ENCODE measurements around the gene FHL1.
"Not testable (repeated sequence)": the region's sequence is repeated elsewhere in the genome, so short reads cannot be mapped to it uniquely, and the experiment has no call there.

The FHL1 gene

DNA sequence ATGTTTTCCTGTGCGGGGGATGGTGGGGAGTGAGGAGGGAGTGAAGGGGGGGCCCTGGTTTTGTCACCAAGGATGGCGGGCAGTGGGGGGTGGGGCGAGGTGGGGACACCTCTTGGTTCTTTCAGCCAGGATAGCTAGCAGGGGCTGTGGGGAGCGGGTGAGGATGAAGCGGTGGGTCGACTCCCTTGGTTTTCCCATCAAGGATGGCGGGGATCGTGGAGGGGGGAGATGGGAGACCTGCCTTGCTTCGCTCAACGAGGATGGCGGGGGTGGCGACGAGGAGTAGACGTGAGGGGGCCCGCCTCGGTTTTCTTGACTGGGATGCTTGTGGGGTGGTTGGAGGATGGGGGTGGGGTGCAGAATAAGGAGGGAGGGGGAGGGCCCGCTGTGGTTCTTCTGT is 643 bp downstream of the FHL1 start:
- peak; percentile 32 for DNase-seq

DNA sequence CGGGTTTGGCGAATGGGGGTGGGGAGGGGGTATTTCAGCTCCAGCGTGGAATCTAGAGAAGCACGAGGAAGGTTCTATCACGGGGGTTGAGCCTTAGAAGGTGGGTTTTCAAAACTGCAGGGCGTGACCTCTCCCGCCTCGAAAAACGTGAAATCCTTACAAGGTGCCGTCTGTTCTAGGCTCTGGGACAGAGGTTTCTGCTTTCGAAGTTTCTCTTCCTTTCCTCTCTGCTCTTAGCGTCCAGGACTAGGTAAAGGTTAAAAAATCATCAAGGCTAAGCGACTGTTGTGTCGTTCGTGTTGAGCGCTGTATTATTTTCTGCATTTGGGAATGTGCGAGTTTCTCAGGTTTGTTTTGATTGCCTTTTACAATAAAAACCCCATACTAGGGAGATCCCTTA is 1.1 kb downstream of the FHL1 start:
- no peak for DNase-seq

DNA sequence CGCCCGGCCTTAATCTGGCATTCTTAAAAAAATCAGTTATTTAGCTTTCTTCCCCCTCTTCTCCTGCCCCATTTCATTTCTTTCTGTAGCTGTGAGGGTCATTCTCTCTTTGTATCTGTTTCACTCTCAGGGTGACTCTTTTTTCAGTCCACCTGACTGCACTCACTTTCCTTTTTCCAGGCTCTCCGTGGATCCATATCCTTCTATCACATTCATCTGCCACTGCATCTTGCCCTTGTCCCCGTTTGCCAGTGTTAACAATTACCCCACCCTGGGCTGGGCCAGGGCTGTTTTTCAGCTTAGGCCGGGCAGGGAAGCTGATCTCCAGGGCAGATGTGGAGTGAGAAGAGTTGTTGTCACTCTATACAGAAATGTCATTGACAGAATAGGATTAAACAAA is 7.7 kb downstream of the FHL1 start:
- DNase-seq, result no peak

DNA sequence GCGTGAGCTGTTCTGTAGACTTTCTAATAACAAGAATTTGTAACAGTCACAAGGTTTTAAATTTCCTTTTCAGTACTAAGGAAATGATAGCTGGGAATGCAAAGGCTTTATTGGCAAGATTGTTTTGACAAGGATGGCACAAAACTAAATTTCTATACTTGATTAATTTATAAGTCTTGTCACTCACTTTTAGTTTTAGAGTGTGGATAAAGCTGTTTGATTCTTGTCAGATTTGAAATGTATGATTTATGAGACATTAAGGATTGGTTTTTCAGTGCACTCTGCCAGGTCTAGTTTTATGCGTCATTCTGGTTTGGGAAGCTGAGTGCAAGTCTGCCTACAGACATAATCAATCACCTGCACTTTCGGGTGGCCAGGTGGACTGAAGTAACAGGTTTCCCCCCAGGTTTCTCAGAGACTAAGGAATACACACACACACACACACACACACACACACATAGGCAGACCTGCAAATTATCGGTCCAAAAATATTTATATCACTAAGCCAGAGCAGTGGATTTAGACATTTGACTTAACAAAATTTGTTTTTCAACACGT is 9.3 kb downstream of the FHL1 start:
- DNase-seq, result no peak

DNA sequence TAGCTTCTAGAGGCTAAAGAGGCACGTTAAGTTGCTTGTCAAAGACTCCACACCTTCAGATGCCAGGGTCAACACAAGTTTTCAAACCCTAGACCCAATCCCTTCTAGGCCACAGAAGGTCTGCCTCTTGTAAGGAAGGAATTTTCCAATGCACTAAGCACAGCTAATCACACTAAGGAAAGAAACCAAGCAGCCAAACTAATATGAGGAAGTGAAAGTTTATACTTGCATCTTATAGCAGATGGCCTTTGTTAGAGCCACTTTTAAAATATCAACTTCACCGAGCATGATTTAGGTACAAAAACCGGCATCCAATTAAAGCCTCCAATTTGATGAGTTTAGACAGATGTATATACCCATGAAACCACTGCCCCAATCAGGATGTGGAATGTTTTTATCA is 9.9 kb downstream of the FHL1 start:
- no peak for DNase-seq

DNA sequence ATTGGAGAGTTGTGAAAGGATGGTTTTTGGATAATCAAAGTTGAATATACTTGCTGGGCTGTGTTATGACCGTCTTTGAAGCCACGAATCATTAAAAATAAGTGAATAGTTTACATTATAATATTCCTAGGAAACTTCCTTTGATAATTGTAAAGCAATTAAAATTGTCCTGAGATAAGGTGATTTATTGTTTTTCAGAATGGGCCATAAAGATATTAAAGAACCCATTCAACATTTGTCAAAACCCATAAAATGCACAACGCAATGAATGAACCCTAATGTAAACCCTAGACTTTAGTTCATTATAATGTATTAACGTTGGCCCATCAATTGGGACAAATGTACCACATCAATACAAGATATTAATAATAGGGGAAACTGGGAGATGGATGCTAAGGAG is 11.4 kb downstream of the FHL1 start:
- no peak for DNase-seq

DNA sequence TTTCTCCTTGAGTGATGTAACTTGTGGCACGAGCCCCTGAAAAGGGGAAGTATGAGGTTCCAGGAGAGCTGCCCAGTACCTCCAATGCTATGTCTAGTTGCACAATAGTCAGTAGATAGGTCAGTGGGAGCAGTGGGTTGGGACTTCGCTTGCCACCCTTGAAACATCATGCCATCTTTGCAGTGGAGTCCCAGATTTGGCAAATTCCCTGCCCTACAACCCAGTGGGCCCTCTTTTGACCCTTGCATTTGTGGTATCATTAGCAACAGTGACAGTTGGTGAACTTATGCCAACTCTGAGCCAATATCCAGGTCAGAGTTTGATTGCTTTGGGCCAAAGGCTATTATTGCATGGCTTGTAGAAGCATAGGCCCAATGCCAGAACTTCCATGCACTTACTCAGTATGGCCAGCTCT is 12.3 kb downstream of the FHL1 start:
- no peak for DNase-seq

DNA sequence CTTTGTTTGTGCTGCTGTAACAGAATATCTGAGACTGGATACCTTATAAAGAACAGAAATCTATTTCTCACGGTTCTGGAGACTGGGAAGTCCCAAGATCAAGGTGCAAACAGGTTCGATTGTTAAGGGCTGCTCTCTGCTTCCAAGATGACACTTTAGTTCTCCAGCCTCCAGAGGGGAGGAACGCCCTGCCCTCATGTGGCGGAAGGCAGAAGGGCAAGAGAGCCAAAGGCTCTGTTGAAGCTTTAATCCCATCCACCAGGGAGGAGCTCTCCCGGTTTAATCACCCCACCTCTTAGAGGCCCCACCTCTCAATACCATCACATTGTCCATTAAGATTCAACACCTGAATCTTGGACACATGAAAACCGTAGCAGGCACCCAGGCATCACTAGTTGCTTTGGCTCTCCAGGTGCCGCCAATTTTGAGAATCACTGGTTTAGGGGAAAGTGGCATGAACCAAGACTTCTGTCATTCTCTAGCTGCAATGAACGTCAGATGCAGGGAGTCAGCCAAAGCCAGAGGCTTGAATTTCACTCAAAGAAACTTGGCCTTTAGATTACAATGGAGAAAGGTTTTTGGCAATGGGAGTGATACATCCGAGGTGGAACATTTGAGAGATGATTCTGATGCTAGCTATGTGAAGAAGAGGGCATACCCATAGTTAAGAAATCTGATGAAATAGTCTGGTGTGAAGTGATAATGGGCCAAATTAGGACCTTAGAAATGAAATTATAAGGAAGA is 15.7 kb downstream of the FHL1 start:
- peak; percentile 27 for DNase-seq

DNA sequence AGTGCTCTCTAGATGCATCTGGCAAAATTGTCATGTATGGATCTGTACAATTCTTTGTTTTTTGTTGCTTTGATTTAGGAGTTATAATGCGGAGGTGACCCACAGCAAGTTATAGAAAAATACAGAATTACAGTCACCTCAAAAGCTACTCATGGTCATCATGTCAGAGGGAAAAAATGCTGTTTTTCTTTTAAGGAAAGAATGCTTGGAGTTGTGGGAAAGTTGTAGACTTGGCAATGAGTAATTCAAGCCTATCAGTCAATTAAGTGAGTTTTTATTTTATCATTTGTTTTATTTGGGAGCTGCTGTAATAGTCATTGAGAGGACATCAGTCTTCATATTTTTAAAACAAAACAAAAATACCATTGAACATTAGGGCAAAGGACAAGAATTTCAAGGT is 16.4 kb downstream of the FHL1 start:
- DNase-seq, result no peak

DNA sequence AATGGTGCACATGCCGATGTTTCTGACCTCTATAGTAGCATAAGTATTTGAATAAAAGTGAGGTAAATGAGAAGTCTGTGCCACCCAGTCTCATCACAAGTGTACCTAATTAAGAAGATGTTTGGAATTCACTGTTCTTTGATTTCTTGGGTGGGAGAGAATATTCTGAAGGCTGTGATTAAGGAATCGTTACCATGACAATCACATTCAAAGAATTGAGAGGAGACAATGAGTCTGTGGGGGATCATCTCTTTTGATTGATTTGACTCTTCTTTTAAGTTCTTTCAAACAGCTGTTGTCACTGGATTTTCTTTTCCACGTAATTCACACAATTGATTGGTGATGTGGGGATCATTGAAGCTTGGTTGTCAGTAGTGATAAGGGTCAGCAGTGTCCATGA is 18.1 kb downstream of the FHL1 start:
- no peak for DNase-seq

DNA sequence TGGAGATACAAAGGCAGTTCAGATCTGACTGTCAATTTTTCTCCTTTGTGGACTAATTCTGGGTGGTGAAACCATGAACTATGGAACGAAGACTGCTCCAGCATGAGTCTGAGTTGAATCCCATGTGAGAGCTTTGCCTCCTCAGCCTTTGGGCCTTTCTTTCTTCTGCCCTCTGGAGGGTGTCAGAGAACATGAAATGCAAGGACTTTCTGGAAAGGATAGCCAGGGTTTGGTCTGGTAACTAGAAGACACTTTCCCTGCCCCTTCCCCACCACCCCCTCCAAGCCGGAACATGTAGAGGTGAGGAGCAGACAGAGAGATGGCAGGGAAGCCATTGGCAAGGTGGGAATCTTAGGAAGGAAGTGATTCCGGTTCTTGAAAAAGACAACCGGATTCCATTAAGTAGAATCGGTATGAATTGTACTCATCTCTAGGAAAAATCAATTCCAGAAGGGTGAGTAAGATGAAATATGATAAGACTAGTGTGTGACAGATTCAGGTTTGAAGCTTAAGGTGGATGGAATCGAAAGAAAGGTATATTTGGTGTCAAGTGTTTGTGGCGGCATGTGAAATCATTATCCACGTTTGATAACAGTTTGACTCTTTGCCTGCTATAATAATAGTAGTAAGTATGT is 19.0 kb downstream of the FHL1 start:
- no peak for DNase-seq

DNA sequence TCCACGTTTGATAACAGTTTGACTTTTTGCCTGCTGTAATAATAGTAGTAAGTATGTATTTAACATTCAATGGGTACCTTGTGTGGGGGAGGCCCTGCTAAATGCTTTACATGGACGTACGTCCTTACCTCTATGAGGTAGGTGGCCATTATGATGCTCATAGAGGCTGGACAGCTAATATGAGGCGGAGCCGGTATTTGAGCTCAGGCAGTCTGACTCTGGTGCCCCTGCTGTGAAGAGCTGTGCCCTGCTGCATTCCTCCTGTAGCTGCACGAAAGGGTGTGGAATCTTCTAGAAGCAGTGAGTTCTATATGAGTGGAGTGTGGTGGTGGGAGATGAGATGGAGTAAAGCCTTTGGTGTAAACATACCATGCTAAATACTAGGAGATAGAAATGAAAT is 20.7 kb downstream of the FHL1 start:
- DNase-seq, result not testable (repeated sequence)

DNA sequence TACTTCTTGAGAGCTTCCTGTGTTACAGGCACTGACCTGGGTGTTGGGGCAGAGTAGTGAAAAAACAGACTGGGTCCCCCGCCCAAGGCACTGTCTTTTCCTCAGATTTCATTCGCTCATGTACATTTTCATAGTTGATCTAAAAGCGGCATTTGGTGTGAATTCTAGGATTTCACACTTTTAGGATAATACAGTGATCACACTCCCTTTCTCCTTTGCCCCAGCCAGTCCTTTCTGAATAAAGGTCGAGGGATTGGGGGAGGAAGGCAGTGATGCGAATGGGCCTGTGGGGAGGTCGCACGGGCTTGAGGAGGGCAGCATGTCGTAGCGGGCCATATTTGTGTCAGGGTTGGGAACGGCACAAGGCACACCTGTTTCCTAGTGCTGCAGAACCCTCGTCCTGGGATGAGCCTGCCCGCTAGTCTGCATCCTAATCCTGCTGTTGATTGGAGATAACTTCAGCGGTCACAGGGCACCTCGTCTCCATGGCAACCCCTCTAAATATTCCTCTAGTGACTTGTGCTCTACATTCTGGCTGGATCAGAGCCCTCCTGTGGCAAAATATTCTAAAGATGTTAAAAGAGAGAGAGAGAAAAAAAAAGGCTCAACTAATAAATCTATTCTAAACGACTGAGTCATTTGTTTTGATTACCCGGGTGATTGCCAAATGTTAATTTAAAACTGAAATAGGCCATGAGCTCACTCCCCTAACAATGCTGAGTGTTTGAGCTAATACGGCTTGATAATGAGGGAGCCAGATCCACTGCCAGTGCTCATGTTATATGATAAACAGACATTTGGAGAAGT is 21.8 kb downstream of the FHL1 start:
- DNase-seq, result peak; percentile 52

DNA sequence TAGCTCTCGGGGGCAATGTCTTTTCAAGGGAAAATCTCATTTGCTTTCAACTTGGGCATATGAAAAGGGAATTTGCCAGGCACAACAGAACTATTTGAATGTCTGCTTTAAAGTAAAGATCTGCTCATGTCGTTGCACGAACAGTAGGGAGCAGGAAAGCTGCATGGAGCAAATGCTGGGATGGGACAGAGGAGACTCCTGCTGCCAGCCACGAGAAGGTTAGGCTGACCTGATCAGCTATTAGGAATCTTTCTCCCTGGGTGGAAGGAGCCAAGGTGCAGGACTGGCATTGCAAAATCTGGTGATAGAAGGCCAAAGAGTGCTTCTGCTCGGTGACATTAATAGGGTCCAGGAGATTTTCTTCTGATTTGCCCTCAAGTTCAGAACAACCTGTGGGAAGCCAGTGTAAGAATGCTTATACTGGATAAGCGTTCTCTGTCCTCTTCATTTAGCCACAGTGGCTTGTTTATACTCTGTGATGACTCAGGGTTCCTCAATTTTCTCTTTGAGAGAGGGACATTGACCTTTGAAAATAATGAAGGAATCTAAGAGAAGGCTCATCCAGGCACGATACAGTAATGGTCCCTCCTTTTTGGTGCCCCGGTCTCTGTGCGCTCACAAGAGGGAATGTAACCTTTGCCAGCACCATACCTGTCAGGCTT is 22.9 kb downstream of the FHL1 start:
- no peak for DNase-seq

DNA sequence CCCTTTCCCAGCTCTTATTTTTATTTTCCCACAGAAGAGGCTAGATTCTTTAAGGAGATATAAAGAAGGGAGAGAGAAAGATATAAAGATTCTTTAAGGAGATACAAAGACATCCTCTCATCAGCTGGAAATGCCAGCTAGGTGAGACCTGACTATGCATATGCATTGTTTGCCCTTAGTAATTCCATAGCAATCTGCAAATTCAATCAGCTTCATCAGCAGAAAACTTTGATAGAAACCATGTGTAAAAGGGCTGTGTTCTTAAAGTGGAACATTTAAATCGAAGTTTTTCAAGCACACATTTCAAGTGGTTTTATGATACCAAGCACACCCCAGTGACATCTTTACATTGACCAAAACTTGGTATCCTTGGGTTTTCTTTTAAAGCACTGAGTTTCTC is 24.1 kb downstream of the FHL1 start:
- no peak for DNase-seq

DNA sequence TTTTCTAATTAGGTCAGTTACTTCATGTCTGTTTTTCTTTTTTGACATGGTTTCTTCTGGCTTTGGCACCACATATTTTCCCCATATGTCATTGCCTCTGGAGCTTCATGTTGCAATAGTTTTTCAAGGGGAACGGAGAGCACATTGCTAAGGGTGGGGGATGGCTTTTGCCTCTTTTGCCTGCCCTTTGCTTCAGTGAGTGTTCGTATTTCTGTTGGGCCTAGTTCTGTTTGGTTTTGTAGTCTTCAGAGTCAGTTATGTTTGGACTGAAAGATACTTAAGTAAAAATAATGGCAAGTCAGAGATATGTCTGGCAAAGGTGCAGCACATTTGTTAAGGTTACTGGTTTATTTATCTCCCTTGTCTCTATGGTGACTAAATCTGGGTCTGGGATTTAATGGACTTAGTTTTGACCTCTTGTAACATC is 29.1 kb downstream of the FHL1 start:
- peak; percentile 31 for DNase-seq

DNA sequence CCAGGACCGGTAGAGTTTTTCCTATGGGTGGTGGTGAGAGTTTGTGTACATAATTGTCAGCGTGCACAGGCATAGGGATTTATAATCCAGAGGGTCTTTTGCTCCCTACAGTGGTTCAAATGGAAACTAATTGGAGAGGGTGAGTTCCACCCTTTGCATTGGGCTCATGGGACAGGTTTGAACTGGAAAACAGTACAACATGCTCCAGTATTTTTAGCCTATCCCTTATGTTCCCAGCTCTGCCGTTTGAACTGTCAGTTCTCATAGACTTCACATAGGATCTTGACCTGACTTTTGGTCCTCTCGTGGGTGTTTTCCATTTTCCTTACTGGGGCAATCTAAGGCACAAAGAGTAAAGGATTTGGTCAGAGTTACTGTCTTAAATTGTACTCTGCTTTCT is 31.8 kb downstream of the FHL1 start:
- DNase-seq, result no peak

DNA sequence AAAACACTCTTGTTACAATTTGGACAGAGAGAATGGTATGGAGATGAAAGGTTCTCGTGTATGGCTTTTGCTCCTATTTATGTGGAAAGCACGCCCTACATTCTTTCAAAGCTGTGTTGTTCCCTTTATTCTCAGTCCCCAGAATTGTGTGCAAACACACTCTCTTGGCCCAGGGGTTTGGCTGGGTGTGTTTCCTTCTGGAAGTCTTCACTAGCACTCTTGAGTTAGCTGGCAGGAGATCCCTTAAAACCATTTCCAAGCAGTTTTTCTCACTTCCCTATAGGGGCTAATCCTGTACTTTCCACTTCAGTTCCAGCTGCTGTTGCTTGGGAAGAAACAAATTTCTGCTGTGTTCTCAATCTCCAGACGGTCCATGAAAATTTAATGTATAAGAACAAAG is 35.1 kb downstream of the FHL1 start:
- peak; percentile 74 for DNase-seq

DNA sequence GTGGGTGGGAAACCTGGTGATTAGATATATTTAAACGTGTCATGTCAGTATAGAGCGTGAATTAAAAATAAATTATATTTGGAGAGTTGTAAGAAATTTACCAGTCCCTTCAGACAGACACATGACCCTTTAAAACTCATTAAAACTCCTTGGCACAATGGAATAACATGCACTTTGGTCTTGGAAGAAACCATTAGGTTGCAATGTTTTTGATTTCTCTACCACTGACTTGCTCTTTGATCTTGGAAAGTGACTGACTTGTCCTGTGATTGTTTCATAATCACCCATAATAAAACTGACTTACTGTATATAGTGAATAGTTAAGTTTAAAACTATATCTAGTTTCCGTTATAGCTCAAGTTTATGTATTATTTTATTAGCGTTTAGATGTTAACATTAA is 35.8 kb downstream of the FHL1 start:
- DNase-seq, result no peak

DNA sequence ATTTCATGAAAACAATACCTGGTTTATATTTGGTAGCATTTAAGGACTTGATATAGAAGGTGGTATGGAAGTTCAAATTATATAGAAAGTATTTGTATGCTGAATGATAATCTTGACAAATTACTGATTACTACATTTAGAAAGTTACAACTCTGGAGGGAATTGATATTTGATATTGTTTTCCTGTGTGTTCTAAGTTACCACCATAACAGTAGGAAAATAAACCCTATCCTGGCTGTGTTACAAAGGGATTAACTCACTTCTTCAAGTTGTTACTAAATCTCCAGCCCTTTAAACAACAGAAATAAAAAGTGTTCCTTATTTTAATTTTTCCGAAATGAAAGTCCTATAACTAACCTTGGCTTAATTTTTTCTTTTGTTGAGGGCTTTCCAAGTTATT is 36.6 kb downstream of the FHL1 start:
- no peak for DNase-seq

DNA sequence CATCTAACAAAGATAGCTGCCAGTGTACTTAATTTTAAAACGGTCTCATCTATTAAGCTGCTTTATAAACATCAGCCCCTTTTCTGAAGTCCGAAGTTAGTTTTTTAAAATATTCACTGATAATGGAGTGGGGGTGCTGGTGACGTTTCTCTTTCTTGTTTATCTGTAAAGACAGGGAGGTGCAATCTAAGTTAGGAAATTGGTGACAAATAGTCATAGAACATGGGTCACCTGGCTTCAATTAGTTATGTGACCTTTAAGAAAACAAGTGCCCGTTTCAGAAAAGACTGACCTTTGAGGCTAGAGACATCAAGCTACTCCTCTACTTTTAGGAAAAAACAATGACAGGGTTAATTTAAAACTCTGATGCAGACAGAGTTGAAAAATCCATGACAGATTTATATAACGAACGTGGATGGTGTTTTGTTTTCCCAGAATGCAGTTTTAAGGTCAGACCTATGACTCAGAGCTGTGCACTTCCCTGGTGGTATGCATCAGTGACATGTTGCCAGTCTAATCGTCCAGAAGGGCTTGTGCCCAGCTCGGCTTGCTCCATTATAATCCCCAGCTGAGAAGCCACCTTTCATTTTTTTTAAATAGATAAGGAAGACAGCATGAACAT is 38.2 kb downstream of the FHL1 start:
- no peak for DNase-seq

DNA sequence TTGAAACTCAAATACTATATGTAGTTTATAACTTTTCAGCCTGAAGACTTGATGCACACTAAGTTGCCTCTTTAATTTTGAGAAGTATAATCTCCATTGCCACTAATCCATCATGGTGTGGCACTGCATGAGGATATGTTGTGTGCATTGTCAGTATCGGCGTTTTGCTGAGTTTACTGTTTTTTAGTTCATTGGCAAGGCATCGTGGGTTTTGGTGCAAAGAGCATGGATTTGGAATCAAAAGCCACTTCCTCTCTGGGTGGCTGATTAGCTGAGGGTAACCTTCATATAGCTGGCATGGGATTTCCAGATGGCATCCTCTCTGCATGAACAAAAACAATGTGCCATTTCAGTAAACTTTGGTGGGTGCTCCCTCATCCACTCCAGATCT is 38.7 kb downstream of the FHL1 start:
- DNase-seq, result no peak

DNA sequence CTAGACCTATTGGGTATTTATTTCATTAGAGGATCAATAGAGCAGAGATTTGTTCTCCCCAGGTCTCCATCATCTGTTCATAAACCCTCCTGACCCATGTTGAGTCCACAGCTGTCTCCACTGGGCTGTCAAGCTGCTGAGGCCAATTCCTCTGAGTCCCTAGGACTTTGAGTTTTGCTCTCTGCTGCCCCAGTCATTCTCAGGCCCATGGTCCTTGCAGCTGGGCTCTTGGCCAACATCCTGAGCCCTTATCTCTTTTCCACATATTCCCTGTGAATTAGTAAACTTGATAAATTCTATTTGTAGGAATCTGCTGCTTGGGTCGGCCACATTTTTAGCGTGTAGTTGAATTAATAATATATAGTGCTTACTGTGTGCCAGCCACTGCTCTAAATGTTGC is 41.9 kb downstream of the FHL1 start:
- no peak for DNase-seq
